ENCODE results near the gene DCAF11. TPM values are rescaled to one million over a fixed set of nuclear protein-coding genes. Genes with fewer than 3 reads are reported as not detected.
A peak's percentile ranks its signal among the peaks of the same experiment; 100 is the strongest.

DCAF11 gene
- total and polyA plus RNA-seq, 2 of the 13 experiments (the other 11 are each of a cell fraction or from before 2014, with no cell fraction given): 150 to 257 TPM

DNA sequence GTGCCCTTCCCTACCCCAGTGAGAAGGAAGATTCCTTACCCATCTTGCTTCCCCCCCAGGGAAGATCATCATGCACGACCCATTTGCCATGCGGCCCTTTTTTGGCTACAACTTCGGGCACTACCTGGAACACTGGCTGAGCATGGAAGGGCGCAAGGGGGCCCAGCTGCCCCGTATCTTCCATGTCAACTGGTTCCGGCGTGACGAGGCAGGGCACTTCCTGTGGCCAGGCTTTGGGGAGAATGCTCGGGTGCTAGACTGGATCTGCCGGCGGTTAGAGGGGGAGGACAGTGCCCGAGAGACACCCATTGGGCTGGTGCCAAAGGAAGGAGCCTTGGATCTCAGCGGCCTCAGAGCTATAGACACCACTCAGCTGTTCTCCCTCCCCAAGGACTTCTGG is 11.1 kb upstream of the DCAF11 start (continued):
- TF ChIP-seq, protein P1, sequence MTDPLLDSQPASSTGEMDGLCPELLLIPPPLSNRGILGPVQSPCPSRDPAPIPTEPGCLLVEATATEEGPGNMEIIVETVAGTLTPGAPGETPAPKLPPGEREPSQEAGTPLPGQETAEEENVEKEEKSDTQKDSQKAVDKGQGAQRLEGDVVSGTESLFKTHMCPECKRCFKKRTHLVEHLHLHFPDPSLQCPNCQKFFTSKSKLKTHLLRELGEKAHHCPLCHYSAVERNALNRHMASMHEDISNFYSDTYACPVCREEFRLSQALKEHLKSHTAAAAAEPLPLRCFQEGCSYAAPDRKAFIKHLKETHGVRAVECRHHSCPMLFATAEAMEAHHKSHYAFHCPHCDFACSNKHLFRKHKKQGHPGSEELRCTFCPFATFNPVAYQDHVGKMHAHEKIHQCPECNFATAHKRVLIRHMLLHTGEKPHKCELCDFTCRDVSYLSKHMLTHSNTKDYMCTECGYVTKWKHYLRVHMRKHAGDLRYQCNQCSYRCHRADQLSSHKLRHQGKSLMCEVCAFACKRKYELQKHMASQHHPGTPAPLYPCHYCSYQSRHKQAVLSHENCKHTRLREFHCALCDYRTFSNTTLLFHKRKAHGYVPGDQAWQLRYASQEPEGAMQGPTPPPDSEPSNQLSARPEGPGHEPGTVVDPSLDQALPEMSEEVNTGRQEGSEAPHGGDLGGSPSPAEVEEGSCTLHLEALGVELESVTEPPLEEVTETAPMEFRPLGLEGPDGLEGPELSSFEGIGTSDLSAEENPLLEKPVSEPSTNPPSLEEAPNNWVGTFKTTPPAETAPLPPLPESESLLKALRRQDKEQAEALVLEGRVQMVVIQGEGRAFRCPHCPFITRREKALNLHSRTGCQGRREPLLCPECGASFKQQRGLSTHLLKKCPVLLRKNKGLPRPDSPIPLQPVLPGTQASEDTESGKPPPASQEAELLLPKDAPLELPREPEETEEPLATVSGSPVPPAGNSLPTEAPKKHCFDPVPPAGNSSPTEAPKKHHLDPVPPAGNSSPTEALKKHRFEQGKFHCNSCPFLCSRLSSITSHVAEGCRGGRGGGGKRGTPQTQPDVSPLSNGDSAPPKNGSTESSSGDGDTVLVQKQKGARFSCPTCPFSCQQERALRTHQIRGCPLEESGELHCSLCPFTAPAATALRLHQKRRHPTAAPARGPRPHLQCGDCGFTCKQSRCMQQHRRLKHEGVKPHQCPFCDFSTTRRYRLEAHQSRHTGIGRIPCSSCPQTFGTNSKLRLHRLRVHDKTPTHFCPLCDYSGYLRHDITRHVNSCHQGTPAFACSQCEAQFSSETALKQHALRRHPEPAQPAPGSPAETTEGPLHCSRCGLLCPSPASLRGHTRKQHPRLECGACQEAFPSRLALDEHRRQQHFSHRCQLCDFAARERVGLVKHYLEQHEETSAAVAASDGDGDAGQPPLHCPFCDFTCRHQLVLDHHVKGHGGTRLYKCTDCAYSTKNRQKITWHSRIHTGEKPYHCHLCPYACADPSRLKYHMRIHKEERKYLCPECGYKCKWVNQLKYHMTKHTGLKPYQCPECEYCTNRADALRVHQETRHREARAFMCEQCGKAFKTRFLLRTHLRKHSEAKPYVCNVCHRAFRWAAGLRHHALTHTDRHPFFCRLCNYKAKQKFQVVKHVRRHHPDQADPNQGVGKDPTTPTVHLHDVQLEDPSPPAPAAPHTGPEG (CRISPR knock-in tag; IDR thresholded peaks at IDR 0.05): no peak
- TF ChIP-seq, protein P2, sequence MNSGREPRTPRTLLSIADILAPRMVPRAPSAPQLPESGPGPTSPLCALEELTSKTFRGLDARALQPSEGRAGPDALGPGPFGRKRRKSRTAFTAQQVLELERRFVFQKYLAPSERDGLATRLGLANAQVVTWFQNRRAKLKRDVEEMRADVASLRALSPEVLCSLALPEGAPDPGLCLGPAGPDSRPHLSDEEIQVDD (CRISPR knock-in tag; IDR thresholded peaks at IDR 0.05; ENCODE audit: borderline replicate concordance): no peak
- TF ChIP-seq ZNF225 (CRISPR knock-in tag; IDR thresholded peaks at IDR 0.05): peak; percentile 52; the same call in 1 of the 2 replicates
- no peak for TF ChIP-seq TAF15 (IDR thresholded peaks at IDR 0.05; ENCODE audit: low read depth, low read length, poor library complexity, severe bottlenecking)
- TF ChIP-seq ZNF143 (CRISPR knock-in tag; IDR thresholded peaks at IDR 0.05): no peak
- TF ChIP-seq, protein P3, sequence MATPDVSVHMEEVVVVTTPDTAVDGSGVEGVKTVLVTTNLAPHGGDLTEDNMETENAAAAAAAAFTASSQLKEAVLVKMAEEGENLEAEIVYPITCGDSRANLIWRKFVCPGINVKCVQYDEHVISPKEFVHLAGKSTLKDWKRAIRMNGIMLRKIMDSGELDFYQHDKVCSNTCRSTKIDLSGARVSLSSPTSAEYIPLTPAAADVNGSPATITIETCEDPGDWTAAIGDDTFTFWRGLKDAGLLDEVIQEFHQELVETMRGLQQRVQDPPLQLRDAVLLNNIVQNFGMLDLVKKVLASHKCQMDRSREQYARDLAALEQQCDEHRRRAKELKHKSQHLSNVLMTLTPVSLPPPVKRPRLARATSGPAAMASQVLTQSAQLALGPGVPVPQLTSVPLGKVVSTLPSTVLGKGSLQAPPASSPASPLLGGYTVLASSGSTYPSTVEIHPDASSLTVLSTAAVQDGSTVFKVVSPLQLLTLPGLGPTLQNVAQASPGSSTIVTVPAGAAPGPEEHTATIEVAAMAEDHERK (CRISPR knock-in tag; IDR thresholded peaks at IDR 0.05; ENCODE audit: low read depth): no peak
- no peak for TF ChIP-seq ZNF230 (CRISPR knock-in tag; IDR thresholded peaks at IDR 0.05)
- peak; percentile 66 for TF ChIP-seq POLR2G (IDR thresholded peaks at IDR 0.05; ENCODE audit: low read depth, low read length)
- TF ChIP-seq ZNF138 (CRISPR knock-in tag; IDR thresholded peaks at IDR 0.05; ENCODE audit: low read depth): no peak
- no peak for TF ChIP-seq KDM1A (CRISPR knock-in tag; IDR thresholded peaks at IDR 0.05)
- no peak for TF ChIP-seq ZNF672 (CRISPR knock-in tag; IDR thresholded peaks at IDR 0.05)
- TF ChIP-seq, protein P4, sequence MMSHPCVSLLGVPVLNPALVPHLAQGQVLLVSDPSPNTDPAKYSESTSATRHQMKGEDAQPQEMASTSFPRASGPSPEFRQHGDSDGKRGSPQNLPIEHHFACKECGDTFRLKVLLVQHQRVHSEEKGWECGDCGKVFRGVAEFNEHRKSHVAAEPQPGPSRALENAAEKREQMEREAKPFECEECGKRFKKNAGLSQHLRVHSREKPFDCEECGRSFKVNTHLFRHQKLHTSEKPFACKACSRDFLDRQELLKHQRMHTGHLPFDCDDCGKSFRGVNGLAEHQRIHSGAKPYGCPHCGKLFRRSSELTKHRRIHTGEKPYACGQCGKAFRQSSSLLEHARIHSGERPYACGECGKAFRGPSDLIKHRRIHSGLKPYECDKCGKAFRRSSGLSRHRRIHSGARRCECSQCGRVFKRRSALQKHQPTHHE (CRISPR knock-in tag; IDR thresholded peaks at IDR 0.05; ENCODE audit: borderline replicate concordance): no peak
- TF ChIP-seq ZNF136 (CRISPR knock-in tag; IDR thresholded peaks at IDR 0.05; ENCODE audit: low read depth): no peak
- TF ChIP-seq, protein P5, sequence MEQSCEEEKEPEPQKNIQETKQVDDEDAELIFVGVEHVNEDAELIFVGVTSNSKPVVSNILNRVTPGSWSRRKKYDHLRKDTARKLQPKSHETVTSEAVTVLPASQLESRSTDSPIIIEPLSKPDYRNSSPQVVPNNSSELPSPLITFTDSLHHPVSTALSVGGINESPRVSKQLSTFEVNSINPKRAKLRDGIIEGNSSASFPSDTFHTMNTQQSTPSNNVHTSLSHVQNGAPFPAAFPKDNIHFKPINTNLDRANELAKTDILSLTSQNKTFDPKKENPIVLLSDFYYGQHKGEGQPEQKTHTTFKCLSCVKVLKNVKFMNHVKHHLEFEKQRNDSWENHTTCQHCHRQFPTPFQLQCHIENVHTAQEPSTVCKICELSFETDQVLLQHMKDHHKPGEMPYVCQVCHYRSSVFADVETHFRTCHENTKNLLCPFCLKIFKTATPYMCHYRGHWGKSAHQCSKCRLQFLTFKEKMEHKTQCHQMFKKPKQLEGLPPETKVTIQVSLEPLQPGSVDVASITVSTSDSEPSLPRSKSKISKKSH (CRISPR knock-in tag; IDR thresholded peaks at IDR 0.05; ENCODE audit: borderline replicate concordance): peak; percentile 61; the same call in 1 of the 2 replicates
- TF ChIP-seq HIVEP1 (CRISPR knock-in tag; IDR thresholded peaks at IDR 0.05): peak; percentile 83; the same call in 1 of the 2 replicates
- TF ChIP-seq MEF2D (CRISPR knock-in tag; IDR thresholded peaks at IDR 0.05): no peak
- TF ChIP-seq SIN3B (IDR thresholded peaks at IDR 0.05; ENCODE audit: low read length): no peak
- TF ChIP-seq ZNF749 (CRISPR knock-in tag; IDR thresholded peaks at IDR 0.05; ENCODE audit: borderline replicate concordance): no peak
- TF ChIP-seq NCOR1 (IDR thresholded peaks at IDR 0.05; ENCODE audit: borderline replicate concordance, low read length): no peak
- 0 out of 2 replicates have a peak, but pooled peaks have one; percentile 6 for TF ChIP-seq RBFOX2 (IDR thresholded peaks at IDR 0.05; ENCODE audit: low read depth, low read length)
- no peak for TF ChIP-seq CCDC6 (CRISPR knock-in tag; IDR thresholded peaks at IDR 0.05)
